HuH-7.5 (cell line): ENCODE data around the gene CRACDL.
A peak's percentile ranks its signal among the peaks of the same experiment; 100 is the strongest.
"Not testable (repeated sequence)": the region's sequence is repeated elsewhere in the genome, so short reads cannot be mapped to it uniquely, and the experiment has no call there.

Experiments used
- DNase-seq: peaks from one replicate; pipeline ENCODE4 v3.0.0; 2011; ENCODE audit warnings: low spot score

Gene CRACDL

DNA sequence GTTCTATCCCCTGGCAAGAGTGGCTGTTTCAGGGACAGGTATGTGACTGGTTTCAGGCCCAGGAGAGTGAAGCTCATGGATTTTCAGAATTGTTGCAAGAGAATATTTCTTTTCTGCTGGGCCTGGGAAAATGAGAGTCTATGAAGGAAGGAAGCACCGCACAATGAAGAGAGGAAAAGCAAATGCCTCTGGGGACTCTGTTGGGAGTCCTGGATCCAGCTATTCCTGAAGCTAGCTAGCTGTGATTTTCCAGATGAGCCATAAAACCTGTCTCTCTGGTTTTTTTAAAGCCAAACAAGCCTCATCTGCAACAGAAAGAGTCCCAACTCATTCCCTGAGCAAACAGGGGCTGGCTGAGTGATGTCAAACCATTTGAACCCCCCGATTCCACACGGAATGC is 53.7 kb downstream of the CRACDL start:
- no peak for DNase-seq

DNA sequence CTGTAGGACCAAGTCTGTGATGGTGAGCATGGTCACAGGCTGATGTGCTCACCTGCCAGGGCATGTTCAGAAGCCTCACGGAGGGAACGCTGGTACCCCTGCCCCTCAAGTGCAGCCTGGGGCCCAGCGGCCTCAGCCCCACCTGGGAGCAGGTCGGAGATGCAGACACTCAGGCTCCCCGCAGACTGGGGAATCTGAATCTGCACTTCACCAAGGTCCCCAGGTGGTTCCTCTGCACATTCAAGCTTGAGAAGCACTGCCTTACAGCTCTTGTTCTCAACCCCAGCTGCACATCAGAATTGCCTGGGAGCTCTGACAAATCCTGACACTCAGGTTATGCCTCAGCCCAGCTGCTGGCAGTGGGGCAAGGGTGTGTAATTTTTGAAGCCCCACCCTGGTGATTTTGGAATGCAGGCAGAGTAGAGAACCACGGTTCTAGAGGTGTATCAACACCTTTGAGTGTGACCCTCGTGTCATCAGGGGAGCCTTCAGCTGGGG is 54.8 kb downstream of the CRACDL start:
- DNase-seq = no peak

DNA sequence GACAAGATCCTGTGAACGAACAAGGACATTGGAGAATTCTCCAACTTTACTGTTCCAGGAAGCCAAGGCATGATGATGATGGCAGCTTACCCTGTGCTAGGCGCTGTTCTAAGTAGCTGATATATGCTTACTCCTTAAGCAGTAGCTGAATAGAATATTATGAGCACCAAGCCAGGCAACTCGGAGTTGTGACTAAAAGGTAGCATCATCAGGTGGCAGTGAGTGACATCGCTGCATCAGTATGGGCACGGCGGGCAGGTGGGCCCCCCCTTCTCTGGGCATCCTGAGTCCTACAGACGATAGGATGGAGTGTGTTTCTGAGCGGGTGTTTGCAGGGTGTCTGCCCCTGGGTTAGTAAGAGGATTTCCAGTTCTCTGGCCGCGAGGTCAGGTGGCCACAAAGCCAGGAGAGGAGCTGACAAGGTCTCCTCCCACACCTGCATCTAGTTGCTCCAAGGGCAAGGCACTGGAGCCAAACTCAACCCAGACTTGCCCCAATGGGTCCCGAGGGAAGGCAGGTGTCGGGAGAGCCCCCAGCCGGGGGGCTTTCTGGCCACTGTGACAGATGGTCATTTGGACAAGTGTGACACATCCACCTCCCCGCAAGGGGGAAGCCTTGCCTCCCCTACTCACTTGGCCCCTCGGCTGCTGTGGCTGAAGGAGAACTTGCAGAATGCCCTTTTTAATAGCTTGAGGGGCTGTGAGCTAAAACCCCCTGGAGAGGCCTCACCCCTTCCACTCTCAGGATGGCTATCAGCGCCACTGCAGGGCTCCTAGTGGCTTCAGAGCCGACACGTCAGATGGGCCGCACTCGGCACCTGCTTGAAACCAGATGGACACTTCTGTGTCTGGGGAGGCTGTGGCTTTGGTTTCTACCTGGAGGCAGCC is 55.5 kb downstream of the CRACDL start:
- no peak for DNase-seq

DNA sequence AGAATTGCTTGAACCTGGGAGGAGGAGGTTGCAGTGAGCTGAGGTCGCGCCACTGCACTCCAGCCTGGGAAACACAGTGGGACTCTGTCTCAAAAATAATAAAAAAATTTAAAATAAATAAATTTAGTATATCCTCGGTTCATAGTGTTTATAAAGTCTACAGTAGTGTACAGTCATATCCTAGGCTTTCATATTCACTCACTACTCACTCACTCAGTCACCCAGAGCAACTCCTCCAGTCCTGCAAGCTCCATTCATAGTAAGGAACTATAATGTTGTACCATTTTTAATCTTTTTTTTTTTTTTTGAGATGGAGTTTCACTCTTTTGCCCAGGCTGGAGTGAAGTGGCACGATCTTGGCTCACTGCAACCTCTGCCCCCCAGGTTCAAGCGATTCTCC is 58.4 kb downstream of the CRACDL start:
- not testable (repeated sequence) for DNase-seq

DNA sequence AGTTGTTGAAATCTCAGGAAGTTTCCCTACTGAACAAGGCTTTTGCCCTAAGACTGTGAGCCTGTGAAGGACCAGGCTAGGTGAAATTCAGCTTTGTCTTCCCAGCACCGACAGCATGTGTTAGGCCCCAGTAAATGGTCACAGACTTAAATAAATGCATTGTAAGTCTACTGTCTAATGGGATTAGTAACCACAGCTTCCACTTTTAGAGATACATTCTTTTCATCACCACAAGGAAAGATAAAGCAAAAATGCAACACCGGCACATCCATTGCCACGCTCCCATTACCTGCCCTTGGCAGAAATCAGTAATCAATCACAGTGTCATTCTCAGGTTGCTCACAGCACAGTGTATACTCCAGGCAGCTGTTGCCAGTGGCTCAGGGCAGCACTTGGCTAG is 59.3 kb downstream of the CRACDL start:
- DNase-seq = no peak

DNA sequence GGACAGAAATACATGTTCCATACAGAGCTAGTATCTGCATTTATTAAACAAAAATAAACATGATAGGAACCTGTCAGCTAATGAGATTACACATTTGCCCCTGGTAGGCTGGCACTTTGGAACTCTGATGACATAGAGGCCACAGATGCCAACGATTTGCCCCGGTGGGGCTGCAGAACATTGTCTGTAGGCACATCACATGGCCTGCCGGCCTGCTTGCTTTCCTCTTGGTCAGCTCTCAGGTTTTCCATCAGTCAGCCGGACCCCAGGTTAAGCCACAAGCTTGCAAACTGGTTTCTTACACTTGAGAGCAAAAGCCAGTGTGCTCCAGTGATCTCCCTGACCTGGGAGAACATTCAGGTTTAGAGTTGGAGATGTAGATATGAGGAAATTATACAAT is 60.3 kb downstream of the CRACDL start:
- no peak for DNase-seq

DNA sequence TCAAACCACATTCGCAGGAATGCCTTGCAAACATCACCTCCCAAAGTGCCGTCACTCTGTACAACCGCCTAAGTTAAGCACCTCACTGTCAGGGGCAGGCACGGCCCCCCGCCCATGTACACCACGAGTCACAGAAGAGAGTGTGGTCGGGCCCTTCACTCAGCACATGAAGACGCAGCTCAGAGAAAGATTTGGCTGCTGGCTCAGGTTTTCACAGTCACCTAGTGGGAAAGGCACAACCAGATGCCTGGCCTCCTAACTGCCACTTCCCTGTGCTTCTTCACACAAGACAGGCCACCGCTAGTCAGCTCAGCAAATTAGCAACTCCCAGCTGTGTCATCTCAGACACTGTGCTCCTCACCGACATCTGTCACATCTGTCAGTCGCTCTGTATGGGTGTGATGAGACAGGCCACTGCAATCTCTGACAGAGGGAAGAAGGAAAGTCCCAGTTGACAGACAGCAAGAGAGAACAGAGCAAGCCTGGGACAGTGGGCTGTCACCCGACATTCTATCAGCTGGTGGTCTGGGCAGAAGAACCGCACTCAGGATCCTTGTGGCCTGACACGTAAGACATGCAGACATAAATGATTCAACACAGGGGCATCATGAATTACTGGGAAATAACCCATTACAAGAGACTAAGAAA is 60.8 kb downstream of the CRACDL start:
- DNase-seq = no peak

DNA sequence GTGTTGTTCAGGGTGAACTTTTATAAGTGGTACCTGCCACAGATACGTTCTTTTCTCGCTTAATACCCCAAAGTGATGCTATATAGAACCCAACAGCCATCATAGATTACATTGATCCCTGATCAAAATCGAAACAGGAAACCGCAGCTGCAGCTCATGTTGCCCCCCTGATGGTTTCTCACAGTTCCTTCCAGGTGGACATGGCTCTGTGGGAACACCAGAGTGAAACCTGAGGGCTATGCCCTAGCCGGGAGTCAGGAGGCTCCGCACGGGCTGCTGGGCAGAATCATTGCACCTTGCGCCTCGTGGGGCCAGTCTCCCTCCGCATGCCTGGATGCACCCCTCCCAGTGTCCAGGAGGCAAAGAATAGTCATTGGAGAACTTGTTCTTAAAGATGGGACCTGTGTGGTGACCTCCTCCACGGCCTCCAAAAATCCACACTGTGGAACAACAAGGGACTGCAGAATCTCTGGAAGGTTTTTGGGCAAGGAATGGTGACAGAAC is 61.8 kb downstream of the CRACDL start:
- DNase-seq = no peak

DNA sequence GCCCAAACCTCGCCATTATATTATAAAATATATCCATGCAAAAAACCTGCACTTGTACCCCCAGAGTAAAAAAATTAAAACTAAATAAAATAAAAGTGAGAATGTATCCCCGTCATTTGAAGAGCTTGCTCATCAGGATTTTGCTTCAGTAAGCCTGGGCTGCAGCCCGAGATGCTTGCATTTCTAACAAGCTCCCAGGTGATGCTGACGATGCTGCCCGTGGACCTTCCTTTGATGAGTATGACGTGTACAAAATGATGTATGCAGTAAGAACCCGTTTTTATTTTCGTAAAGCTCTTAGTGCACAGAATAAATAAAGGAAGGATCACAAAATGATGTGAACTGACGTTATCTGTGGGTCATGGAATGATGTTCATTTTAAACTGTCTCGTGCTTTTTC is 63.5 kb downstream of the CRACDL start:
- DNase-seq = no peak

DNA sequence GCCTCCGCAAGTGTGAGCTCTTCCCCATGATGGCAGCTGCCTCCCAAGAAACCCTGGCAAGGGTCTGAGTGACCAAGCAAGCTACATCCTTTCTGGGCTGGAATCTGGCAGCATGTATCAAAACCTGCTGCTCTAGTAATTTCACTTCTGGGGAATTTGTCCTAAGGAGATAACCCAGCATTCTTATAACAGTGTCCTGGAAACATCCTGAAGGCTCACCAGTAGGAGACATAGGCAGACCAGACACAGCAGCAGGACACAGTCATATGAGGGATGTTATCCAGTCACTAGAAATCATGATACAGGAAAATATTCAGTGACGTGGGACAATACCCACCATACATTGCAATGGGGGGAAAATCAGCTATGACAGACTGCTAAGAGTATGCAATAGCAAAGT is 64.5 kb downstream of the CRACDL start:
- DNase-seq = no peak

DNA sequence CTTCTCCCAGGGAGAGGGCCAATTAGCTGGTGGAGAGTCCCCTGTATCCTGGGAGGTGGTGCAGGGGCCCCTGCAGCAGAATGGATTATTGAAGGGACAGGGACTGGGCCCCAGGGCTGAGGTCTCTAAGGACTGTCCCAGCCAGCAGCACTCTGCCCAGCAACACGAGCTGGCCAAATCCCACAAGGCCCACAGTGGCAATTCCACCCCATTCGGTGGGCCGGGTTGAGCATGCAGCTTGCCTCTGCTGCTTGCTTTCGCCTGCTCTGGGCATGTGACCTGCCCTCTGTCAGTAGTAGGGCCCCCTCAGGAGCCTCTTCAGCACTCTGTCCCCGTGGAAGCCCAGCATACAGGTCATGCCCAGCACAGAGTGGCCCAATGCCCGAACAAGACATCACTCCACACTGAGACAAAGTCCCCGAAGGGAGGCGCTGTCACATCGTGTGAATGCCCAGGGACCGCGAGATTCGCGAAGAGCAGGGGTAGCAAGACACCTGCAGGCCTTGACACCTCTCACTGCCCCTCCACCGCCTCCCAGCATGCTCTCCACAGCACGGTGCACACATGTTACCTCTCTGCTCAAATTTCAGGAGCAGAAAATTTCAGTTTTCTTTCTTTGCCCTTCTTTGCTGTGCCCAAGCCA is 65.4 kb downstream of the CRACDL start:
- no peak for DNase-seq

DNA sequence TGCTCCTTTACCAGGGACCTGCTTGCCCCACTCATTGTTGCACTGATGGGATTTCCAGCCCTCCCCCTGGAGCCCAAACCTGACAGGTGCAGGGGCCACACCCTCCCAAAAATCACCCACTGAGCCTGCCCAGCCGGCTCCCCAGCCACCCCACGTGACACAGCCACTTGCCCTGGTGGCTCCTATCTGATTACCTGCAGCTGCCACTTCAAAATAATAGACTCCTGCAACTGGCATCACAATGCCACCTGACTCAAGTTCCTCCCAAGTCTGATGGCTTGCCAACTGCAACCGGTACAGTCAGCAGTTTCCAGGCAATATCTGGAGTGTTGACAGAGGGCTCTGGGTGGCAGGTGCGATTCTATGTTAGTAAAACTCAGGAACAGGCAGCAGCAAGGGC is 66.2 kb downstream of the CRACDL start:
- DNase-seq = peak; percentile 41

DNA sequence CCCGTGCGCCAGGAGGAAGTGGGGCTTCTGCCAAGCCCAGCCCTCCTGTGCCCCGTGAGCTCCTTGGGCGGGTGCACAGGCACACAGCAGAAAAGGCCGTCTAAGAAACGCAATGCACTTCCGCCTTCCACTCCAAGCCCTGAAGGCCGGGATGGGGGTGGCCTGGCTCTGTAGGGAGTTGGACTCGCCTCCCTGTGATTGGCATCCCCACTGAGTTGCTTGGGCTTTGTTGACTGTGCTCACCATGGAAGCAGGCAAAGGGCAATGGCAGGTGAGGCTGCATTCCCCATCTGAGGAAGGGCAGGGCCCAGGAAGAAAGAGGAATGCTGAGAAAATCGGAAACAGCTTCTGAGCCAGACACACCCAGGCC is 66.8 kb downstream of the CRACDL start:
- no peak for DNase-seq

DNA sequence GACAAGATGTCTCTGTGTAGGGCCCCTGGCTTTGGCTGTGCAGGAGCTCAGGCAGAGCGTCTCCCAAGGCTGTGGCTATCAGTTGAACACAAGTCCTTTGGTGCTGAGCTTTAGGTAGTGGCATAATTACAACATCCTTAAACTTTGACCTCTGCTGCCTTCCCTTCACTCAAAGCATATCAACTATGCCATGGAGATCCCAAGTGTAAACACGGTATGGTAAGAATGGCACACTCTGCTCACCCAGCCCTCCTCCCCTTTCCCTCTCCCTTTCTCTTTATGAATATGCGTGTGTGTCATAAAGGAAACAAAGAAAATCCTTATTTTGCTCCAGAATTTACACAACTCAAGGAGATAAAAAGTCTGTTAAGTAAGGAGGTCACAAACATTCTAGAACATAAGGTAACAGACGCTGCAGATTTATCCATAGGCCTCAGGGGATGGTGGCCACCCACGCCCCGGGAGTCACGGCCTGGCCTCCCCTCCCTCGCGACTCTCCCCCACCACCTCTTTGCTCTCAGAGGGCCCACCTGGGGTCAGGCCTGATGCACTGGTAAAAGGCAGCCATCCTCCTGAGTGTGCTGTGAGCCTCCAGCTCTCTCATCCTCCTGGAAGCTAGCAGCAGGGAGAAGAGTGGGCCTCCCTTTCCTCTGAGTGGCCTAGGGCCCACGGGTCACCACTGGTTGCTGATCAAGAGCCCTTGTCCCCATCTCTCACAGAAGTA is 67.3 kb downstream of the CRACDL start:
- peak; percentile 44 for DNase-seq

DNA sequence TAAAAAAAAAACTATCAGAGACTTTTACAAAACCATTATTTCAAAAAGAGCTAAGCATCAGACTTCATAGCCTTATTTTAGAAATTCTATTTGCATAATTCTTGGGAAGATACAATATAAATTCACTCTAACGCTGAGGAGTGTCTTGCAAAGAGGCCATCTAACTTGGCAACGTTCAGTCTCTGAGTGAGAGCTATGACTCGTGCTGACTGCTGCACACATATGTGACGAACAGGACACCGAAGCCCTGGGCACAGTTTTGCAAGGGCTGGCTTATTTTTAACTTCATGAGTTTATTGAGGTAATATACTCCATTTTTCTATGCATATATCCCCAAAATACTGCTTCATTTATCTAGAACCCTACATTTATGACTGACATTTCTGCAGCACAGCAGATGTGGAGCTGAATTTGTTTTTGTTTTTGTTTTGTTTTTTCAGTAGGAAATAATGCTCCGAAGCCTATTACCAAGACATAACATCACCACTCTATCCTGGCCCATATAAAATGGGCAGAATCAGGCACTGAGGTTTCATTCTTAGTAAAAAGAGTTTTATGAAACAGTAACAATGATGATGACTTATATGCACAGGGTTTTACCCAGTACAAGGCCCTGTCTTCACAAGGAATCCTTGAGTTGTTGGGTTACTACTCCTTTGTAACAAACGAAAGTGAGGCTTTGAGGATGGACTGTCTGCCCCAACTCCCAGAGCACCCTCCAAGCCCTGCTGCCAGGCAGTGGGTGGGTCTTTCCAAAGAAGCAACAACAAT is 68.3 kb downstream of the CRACDL start:
- DNase-seq = no peak

DNA sequence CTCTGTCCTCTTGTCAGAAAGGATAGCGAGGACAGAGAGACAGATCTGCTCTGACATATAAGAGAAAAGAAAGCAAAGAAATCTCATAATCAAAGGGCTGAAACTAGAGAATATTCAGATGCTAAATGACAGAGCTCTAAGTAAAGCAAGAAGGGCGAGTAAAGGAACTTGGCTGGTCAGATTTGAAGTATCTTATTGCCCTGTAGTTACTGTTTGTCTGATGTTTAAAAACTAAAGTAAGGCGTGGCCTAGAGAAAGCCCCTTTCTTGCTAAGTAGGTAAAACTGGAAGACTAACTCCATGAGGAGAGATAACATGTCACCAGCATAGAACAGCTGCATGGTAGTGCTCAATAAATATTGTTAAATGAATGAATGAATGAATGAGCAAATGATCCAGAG is 70.0 kb downstream of the CRACDL start:
- DNase-seq = no peak

DNA sequence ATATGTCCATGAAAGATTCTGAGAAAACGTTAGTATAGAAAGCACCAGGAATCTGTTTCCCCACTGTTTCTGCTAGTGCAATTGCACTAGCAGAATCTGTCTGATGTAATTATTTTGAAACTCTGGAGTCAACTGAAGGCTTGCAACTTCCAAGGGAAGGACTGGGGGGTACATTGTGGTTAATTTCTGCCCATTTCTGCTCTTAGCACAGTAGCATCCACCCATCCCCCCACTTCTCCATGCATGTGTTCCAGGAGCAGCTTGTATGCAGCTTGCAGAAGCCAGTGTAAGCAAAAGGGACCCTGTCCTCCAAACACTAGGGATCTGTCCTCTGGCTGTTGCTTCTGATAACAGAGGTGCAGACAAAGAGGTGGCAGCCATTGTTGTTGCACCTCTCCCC is 74.4 kb downstream of the CRACDL start:
- no peak for DNase-seq

DNA sequence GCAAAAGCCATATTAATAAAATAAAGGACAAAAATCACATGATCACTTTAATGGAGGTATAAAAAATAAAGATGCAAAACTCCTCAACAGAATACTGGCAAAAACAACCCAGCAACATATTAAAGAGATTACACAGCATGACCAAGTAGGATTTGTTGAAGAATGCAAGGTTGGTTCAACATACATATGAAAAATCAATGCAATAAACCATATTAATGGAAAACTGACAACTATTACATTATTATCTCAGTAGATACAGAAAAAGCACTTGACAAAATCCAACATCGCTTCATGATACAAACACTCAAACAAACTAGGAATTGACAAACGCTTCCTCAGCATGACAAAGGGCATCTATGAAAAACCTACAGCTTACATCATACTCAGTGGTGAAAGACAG is 76.7 kb downstream of the CRACDL start:
- no peak for DNase-seq

DNA sequence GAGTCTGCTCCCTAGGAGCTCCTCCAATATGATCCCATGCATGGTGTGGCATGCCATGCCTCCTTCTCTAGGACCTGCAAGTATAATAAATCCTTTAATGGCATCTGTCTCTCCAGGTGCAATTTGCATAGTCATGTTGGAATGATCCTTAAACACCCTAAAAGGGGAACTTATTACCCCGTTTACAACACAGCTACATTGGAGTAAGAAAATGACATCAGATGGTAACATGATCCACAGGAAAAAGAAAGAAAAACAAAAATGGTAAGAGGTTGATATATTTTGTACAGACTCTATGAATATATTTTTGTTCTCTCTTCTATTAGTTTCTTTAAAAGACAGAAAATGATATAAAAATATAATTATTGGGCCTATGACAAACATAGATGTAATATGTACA is 79.0 kb downstream of the CRACDL start:
- no peak for DNase-seq

DNA sequence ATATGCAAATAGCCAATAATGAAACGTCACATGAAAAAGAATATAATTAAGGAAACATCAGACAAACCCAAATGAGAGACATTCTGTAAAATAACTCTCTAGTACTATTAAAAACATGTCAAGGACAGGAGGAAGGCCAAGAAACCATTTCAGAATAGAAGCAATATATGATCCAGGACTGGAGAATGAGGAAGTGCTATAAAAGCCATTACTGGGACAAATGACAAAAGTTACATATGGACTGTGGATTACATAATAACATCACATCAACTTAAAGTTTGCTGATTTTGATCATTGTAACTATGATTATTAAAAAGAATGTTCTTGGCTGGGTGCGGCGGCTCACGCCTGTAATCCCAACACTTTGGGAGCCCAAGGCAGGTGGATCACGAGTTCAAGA is 81.3 kb downstream of the CRACDL start:
- no peak for DNase-seq

DNA sequence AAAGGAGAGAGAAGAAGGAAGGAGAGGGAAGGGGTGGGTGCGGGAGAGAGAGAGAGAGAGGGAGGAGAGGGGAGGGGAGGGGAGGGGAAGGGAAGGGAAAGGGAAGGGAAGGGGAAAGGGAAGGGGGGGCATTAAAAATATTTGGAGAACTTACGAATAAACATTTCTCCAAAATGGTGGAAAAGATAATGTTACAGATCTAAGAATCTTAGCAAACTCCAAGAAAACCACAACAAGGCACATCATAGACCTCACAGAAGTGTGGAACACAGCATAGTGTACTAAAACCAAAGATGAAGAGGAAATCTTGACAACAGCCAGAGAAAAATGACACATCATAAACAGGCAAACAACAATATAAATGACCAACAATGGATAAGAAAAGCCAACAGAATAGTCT is 83.1 kb downstream of the CRACDL start:
- DNase-seq = no peak
